Measurements from ENCODE around the gene PIK3R6. TPM values are rescaled to one million over a fixed set of nuclear protein-coding genes. Genes with fewer than 3 reads are reported as not detected.

PIK3R6 gene
- total and polyA plus RNA-seq, 2 of the 4 experiments (the other 2 are of a cell fraction): not detected

GRCh38 chr17:8785547-8786413, 81.7 kb downstream of the PIK3R6 start:
- Histone ChIP-seq H3K9ac (ENCODE audit: low read depth, low read length) (no peak overlapping the region), H4K8ac (ENCODE audit: low read depth in 2 of 2, low read length in 2 of 2) (no peak overlapping the region), H4K5ac (ENCODE audit: low read depth, low read length) (no peak overlapping the region), H3K4me3 (ENCODE audit: insufficient read depth, low read depth, low read length) (no peak overlapping the region), H3K4me1 (ENCODE audit: control insufficient read depth, insufficient read depth, low read length) (no peaks in the 10 kb centered on the region), H3K14ac (replicated peaks; ENCODE audit: low read depth, low read length) (no peak overlapping the region), H4K91ac (ENCODE audit: insufficient read depth, low read depth, low read length) (no peak overlapping the region), H4K20me1 (ENCODE audit: insufficient read depth, low read length) (no peaks in the 10 kb centered on the region), H2AK9ac (replicated peaks; ENCODE audit: low read depth, low read length, poor library complexity) (no peak overlapping the region), H3K18ac (ENCODE audit: low read depth, low read length) (no peak overlapping the region), H2AFZ (replicated peaks; ENCODE audit: low read length, poor library complexity) (peak overlapping the region; percentile 80), H3K4me2 (ENCODE audit: low read depth, low read length) (no peak overlapping the region), H2AK5ac (ENCODE audit: low read depth, low read length) (no peak overlapping the region), H3K9me1 (ENCODE audit: insufficient read depth, low read length) (no peaks in the 10 kb centered on the region), H3K56ac (ENCODE audit: extremely low read depth, insufficient read depth, low read length) (no peak overlapping the region), H3K23ac (ENCODE audit: low read depth, low read length) (no peak overlapping the region), H3K27ac (ENCODE audit: insufficient read depth, low read length) (no peak overlapping the region), H3K79me1 (ENCODE audit: low read depth in 1 of 2, low read length in 2 of 2) (no peaks in the 10 kb centered on the region), H2BK120ac (ENCODE audit: low read depth, low read length) (no peak overlapping the region), H2BK5ac (ENCODE audit: low read depth, low read length, poor library complexity, severe bottlenecking) (no peak overlapping the region), H3K27me3 (ENCODE audit: control insufficient read depth, insufficient read depth, low read length) (no peaks in the 10 kb centered on the region; the same call in 1 of the 2 replicates), H3K4ac (ENCODE audit: low read depth, low read length) (no peak overlapping the region), H2BK15ac (ENCODE audit: low read depth, low read length) (no peak overlapping the region), H3K9me3 (ENCODE audit: control insufficient read depth, insufficient read depth, low read length) (no peaks in the 10 kb centered on the region), H2BK20ac (ENCODE audit: low read depth, low read length) (no peak overlapping the region), H3K36me3 (ENCODE audit: control insufficient read depth, insufficient read depth, low read length) (no peaks in the 10 kb centered on the region)
- BruUV-seq (replicated peaks): no TSS peak
- 100% methylated on average over 1 of the region's 19 CpGs; no CpG with 5 or more reads in 1 of the 2 experiments for WGBS, 2 experiments (ENCODE audit: extremely low coverage in 2 of 2, insufficient read length in 1 of 2)
- TF ChIP-seq ELK1 (IDR thresholded peaks at IDR 0.05; ENCODE audit: borderline replicate concordance, low read depth, low read length) (no peak), RAD21 (IDR thresholded peaks at IDR 0.05; ENCODE audit: low read length) (peak; percentile 89), SMC3 (IDR thresholded peaks at IDR 0.05; ENCODE audit: low read depth, low read length) (peak; percentile 58), CTCF (conservative IDR thresholded peaks at IDR 0.05; ENCODE audit: low read depth, low read length) (peak; percentile 80)
- ChIA-PET CTCF (interaction anchor here (0.6 to 2.0 kb wide), 5 partner anchors 9 to 376 kb away, joined by 3 to 9 read pairs (median 5); no protein-coding TSS in a partner anchor), POLR2A (ENCODE audit: unreplicated experiment) (no interaction called here)
- dilution Hi-C loops (cut with HindIII; ENCODE audit: low sequenced_read_pairs, unreplicated experiment): no loop called here
- DNase-seq (peak; percentile 56), ATAC-seq (ENCODE audit: low read depth) (peak; percentile 98)
- in situ Hi-C loops (cut with MboI; ENCODE audit: low sequenced_read_pairs): loop anchor here (10.0 to 25.0 kb wide), 2 partner anchors 371 to 752 kb away; no protein-coding TSS in a partner anchor
- intact Hi-C loops (cut with micrococcal nuclease): loop anchor here (1.0 to 10.0 kb wide), 5 partner anchors 39 to 739 kb away; partner anchors contain the start of gene RPL26
